HG02852 (cell line): ENCODE measurements around the gene TLX2.
"Not testable (repeated sequence)": the region's sequence is repeated elsewhere in the genome, so short reads cannot be mapped to it uniquely, and the experiment has no call there.

Experiments
- ATAC-seq: cut with Tn5 transposase; IDR thresholded peaks from one replicate; pipeline ENCODE4 v1.9.1; 2021; ENCODE audit warnings: mild to moderate bottlenecking, moderate library complexity; ENCODE audit not compliant: unreplicated experiment

The TLX2 gene

DNA sequence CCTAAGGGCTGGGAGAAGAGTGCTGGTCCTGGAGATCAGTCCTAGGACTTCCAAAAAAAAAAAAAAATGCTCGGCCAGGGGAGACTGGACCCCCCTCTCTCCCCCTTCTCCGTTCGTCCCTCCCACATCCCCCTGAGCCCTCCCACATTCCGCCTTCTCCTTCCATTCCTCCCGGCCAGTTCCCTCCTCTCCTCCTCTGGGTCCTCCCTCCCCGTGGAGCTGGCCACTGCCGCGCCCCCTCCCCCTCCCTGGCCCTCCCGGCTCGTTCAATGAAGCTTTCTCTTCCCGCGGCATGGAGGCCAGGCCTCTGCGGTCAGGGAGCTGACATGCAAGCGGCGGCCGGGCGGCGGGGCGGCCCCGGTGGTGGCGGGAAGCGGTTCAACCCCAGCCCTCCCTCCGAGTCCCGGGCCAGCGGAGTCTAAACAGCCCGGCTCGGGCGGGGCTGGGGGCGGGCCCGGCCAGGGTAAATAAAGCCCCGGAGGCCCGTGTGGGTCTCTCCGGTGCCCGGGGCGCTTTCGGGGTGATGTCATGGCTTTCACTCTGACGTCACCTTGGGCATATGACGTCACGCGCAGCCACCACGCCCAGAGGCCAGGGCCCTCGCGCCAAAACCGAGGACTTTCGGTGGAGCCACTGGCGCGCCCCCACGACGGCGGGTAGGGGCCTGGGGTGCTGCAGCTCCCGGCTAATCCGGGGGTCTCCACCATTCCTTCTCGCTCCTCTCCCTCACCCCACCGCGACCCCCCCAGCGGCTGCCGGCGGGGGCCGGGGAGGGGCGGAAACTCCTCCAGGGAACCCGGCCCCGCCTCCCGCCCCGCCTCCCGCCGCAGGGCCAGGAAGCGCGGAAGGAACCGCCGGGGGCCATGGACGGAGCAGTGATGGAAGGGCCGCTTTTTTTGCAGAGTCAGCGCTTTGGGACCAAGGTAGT, 39.9 kb downstream of the TLX2 start, which contains the start of the genes DOK1 and LOXL3:
Gene DOK1 (plus strand): TSS at position 829 of the 928 bp plus-strand sequence. CDS start 35 bp downstream, at position 864.
Gene LOXL3 (minus strand): TSS at position 51 of the 928 bp plus-strand sequence. CDS start 1,308 bp downstream, outside the sequence.
- peak; percentile 54 for ATAC-seq

GRCh38 chr2:74554820-74555531, 40.7 kb downstream of the TLX2 start:
- peak; percentile 42 for ATAC-seq

- ATAC-seq = no peak
Measured at GRCh38 chr2:74555610-74556103, 41.4 kb downstream of the TLX2 start.

- no peak for ATAC-seq
Measured at GRCh38 chr2:74556159-74556558, 41.9 kb downstream of the TLX2 start.

GRCh38 chr2:74556831-74557370, 42.7 kb downstream of the TLX2 start:
- no peak for ATAC-seq

GRCh38 chr2:74558284-74559230, 44.3 kb downstream of the TLX2 start:
- ATAC-seq = no peak

DNA sequence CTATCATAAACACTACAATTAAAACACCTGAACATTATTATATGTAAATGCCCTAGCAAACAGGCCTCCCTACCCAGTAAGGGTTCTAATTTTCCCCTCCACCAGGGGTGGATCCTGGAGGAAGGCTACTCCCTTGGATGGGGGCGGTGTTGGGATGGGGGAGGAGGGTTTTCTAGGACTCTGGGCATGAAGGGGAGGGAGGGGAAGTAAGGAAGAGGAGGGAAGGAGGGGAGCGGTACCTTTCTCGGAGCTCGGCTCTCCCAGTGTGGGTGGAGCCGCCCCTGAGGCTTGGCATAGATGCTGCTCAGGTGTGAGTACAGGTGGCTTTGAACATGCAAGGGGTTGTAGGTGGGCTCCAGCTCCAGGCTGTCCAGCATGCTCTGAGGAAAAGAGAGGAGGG, 45.7 kb downstream of the TLX2 start:
- ATAC-seq = no peak

- no peak for ATAC-seq
Measured at GRCh38 chr2:74560591-74560990, 46.3 kb downstream of the TLX2 start.

- not testable (repeated sequence) for ATAC-seq
Measured at GRCh38 chr2:74561022-74561421, 46.8 kb downstream of the TLX2 start.

GRCh38 chr2:74562126-74562775, 48.0 kb downstream of the TLX2 start:
- ATAC-seq = no peak

DNA sequence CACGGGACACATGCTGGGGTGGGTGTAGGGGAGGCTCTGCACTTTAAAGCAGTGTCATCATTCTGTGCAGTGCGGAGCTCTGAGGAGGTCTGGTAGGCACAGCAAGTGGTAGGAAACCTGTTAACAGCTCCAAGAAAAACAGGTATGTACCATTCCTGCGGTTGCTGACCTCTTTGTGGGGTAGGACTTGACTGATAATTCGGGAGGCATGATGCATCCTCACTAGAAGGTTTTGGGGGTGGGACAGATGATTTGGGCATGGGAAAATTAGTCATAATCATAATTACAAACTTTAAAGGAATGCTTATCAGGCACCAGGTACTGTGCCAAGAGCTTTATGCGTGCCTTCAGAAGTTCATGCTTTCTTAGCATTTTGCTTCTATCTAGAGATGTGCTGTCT, 50.0 kb downstream of the TLX2 start:
- no peak for ATAC-seq

DNA sequence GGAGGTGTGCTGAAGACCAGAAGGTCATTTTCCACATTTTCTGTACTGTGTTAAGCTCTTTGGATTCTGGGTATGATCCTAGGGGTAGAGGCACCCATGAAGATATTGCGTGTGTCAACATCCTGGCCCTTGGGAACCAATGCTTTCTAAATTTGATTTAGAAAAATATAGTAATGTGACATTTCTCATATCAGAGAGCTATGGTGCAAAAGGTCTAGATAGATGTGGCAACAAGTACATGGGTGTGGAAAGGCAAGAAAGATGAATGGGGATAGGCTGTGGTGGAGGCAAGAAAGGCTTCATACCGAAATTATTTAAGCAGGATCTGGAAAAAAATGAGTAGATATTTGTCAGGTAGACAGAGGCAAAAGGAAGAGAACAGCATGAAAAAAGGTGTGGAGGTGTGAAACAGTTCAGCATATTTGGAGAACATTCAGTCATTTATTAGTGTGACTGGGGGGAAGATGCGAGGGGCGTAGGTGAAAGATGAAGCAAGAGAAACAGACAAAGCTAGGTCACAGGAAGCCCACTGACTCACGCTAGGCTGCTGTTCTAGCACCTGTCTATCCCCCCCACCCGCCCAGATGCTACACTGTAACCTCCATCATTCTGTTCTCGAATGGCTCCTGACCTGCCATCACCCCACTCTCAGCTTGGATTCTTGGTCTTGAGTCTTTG, 52.0 kb downstream of the TLX2 start:
- no peak for ATAC-seq

- ATAC-seq = no peak
Measured at GRCh38 chr2:74566754-74567085, 52.5 kb downstream of the TLX2 start.
